AG04449 (cell line): ENCODE measurements around the gene DIO3.

Experiments
- CTCF ChIA-PET: fragments of 350-600 bp; formaldehyde crosslinking; extraction: SDS; loops from one replicate; lab custom pipeline; 2021; ENCODE audit warnings: antibody characterized with exemption; lab: Yijun Ruan, JAX
- POLR2A ChIA-PET: fragments of 400-600, 350-600 bp; formaldehyde crosslinking; extraction: SDS; loops from one replicate; lab custom pipeline; 2020; ENCODE audit warnings: antibody characterized with exemption, inconsistent platforms; lab: Yijun Ruan, JAX
- DNase-seq: peaks from one replicate; pipeline ENCODE4 v3.0.0-alpha.2; 2010; ENCODE audit warnings: low read depth, low spot score
- H3K4me3 ChIP-seq: 2 replicates; pipeline ENCODE4 v1.5.1; 2011; ENCODE audit warnings: low read depth, mild to moderate bottlenecking, control low read depth, low read length
- TF ChIP-seq, protein P1 (sequence below): IDR thresholded peaks from one replicate; pipeline ENCODE4 v1.5.1; 2011; ENCODE audit warnings: mild to moderate bottlenecking, moderate library complexity, low read length, control low read depth, inconsistent platforms; ENCODE audit not compliant: insufficient read depth; ENCODE audit errors: missing control alignments

The DIO3 gene

DNA sequence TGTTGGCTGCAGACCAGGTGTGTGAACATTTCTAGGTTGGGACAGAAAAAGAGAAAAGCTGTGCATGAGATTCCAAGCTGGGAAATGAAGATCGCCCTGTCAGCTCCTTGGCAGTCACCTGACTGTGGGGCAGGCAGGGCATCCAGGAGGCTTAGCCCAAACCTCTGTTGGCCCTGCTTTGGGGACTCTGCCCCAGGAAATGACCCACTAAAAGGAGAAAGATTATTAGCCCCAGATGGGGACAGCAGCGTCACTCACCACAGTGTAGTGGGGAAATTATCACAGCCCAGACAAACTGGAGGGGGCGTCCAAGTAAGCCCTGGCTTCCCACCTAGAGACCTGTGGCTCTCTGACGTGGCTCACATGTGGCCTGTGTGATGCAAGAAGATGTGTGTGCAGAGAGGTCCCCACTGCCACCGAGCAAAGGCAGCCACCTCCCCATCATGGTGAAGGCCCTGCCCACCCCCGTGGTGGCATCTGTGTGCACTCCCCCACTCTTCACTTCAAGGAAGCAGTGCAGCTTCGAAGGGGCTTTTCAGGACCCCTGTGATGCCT lies 39.1 kb downstream of the DIO3 start:
- ChIA-PET POLR2A (no interaction called here), CTCF (no interaction called here)
- DNase-seq = no peak
- TF ChIP-seq, protein P1, sequence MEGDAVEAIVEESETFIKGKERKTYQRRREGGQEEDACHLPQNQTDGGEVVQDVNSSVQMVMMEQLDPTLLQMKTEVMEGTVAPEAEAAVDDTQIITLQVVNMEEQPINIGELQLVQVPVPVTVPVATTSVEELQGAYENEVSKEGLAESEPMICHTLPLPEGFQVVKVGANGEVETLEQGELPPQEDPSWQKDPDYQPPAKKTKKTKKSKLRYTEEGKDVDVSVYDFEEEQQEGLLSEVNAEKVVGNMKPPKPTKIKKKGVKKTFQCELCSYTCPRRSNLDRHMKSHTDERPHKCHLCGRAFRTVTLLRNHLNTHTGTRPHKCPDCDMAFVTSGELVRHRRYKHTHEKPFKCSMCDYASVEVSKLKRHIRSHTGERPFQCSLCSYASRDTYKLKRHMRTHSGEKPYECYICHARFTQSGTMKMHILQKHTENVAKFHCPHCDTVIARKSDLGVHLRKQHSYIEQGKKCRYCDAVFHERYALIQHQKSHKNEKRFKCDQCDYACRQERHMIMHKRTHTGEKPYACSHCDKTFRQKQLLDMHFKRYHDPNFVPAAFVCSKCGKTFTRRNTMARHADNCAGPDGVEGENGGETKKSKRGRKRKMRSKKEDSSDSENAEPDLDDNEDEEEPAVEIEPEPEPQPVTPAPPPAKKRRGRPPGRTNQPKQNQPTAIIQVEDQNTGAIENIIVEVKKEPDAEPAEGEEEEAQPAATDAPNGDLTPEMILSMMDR = no peak
- no peak overlapping the region for H3K4me3 ChIP-seq

DNA sequence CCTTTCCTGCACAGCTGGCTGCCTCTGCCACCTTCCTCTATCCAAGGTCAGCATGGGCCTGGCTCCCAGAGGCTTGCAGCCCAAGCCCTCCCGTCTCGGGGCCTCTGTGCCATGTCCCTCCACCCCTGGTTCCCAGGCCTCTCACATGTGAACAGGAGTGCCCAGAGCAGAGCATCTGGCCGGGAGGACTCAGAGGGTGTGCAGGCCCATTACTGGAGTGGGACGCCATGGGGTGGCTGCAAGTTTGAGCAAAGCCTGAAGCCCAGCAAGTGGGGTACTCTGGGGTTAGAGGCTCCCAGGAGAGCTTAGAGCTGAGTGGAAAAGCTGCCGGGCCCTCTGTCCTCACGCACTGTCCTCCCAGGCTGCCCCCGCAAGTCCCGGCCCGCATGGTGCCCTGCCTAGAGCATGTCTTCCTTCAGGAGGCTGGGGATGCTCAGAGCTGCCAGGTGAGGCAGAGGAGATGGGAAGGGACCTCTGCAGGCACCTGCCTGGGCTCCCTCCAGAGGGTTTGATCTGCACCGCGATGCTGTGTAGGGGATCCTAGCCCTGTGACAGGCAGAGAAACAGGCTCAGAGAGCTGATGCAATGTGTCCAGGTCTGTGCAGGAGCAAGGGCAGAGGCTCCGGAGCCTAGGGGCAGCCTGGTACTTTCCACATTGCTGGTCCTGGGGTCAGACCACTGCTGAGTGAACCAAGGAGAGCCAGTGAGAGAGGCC lies 39.8 kb downstream of the DIO3 start:
- CTCF ChIA-PET = no interaction called here
- POLR2A ChIA-PET = no interaction called here
- TF ChIP-seq, protein P1 = no peak

DNA sequence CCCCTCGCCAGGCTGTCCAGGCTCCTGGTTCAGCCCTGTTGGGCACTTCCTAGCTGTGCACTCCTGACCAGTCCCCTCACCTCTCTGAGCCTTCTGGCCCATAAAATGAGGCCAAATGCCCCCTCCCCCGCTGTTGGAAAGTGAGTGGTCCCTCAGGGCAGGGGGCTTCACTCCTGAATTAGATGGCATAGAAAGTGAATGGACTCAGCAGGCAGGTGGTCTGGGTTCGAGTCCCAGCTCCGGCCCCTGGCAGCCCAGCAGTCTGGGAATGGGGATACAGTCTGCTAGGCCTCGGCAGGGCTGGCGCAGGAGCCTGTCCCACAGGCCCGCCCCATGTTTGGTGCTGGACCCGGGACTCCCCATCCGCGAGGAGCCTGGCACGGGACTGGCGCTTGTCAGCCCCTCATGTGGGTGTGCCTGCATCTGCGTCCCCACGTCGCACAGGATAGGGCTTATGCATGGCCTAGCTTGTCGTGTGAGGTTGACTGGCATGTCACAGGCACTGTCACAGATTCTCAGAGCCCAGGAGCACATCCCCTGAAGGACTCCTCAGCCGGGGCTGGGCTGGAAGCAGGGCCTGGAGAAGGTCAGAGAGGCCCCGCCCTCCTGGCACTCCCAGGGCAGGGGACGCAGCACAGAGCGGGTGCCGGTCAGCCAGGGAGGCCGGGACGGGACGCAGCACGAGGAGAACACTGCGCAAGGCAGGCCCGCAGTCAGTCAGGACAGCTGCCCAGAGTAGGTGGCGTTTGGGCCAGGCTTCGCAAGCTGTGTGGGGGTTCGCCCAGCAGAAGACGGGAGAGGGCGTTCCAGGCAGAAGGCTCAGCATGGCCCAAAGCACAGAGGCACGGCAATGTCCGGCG lies 40.5 kb downstream of the DIO3 start:
- H3K4me3 ChIP-seq = no peak overlapping the region
- TF ChIP-seq, protein P1 = no peak
- ChIA-PET CTCF (no interaction called here), POLR2A (no interaction called here)
- no peak for DNase-seq

More for the DNA sequence above, 39.8 kb downstream of the DIO3 start:
- no peak overlapping the region for H3K4me3 ChIP-seq
- no peak for DNase-seq

DNA sequence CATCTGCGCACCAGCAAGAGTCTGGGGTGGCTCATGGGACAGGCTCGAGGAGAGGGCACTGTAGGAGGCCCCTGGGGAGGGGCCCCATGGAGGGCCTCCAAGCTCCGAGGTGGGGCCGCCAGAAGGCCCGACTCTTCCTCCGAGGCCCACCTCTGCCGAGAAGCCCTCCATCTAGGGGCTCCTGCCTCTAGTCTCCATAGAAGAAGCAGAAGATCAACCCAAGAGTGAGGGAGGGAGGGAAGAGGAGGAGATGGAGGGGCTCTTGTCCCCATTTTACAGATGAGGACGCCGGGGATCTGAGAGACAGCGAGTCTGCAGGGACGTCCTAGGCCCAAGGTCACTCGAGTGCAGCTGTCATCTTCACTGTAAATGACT lies 41.2 kb downstream of the DIO3 start:
- no peak overlapping the region for H3K4me3 ChIP-seq
- ChIA-PET POLR2A (no interaction called here), CTCF (no interaction called here)
- no peak for DNase-seq
- TF ChIP-seq, protein P1 = no peak

DNA sequence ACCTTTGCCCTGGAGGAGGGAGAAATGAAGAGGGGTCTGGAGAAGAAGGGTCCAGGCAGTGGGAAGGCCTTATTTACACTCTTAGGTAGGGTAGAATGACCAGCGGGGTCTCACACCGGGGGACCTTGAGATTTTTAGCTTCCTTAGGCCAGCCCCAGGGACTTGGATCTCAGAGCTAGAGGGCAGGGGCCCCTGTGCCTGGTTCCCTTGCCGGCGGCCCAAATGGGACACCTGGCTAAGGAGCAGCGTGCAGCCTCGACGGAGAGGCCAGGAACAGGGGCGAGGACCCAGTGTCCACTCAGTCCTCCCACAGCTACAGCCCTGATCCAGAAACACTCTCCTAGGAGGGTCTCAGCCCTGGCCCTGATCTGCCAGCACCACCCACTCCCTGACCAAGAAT lies 41.8 kb downstream of the DIO3 start:
- DNase-seq = no peak
- TF ChIP-seq, protein P1 = no peak
- CTCF ChIA-PET = no interaction called here
- POLR2A ChIA-PET = no interaction called here
- H3K4me3 ChIP-seq = no peak overlapping the region
